Esophagus muscularis mucosa (tissue), 4 donors: Measurements from ENCODE around the gene CDK5RAP2. TPM values are rescaled to one million over a fixed set of nuclear protein-coding genes. Genes with fewer than 3 reads are reported as not detected.
"Not testable (repeated sequence)": the region's sequence is repeated elsewhere in the genome, so short reads cannot be mapped to it uniquely, and the experiment has no call there.

Source experiments
- DNase-seq: peaks from one replicate; pipeline ENCODE4 v3.0.0-alpha.2; 2017; ENCODE audit errors: extremely low spot score
- H3K27ac ChIP-seq, 4 donors: fragments of 200-600 bp; sonication (generic); replicated peaks in 1 of 4; 1 replicate in 3 of 4; 2 replicates in 1 of 4; pipeline ENCODE4 v1.5.1; 2016 to 2019; ENCODE audit warnings: mild to moderate bottlenecking in 1 of 4
- H3K27me3 ChIP-seq, 4 donors: fragments of 200-600 bp; sonication (generic); one replicate each; pipeline versions ENCODE4 v1.5.1 to v1.6.0; 2016 to 2019
- H3K36me3 ChIP-seq, 4 donors: fragments of 200-600 bp; sonication (generic); one replicate each; pipeline ENCODE4 v1.5.1; 2016 to 2019
- H3K4me1 ChIP-seq, 4 donors: fragments of 200-600 bp; sonication (generic); one replicate each; pipeline ENCODE4 v1.5.1; 2016 to 2019
- H3K4me3 ChIP-seq, 4 donors: fragments of 200-600 bp; sonication (generic); 1 replicate in 2 of 4; 2 replicates in 2 of 4; pipeline ENCODE4 v1.5.1; 2016 to 2019; ENCODE audit warnings: mild to moderate bottlenecking in 4 of 4, moderate library complexity in 1 of 4
- H3K9me3 ChIP-seq, 4 donors: fragments of 200-600 bp; sonication (generic); 1 replicate in 3 of 4; 2 replicates in 1 of 4; pipeline ENCODE4 v1.5.1; 2016 to 2019
- CTCF ChIP-seq, 3 experiments: fragments of 200-600 bp in 2 of 3; fragments of 450-650 bp in 1 of 3; sonication (generic) in 2 of 3; IDR thresholded peaks; one replicate each; pipeline ENCODE4 v1.5.1; 2017 to 2019; ENCODE audit warnings: antibody characterized with exemption in 3 of 3, mild to moderate bottlenecking in 2 of 3, moderate library complexity in 1 of 3
- EP300 ChIP-seq: sonication (generic); formaldehyde crosslinking; IDR thresholded peaks from one replicate; pipeline ENCODE4 v1.6.1; 2017; ENCODE audit warnings: antibody characterized with exemption
- POLR2A ChIP-seq: fragments of 450-650 bp; IDR thresholded peaks from one replicate; pipeline ENCODE4 v1.6.1; 2017; ENCODE audit warnings: antibody characterized with exemption, moderate library complexity, mild to moderate bottlenecking, low read depth
- POLR2AphosphoS5 ChIP-seq, 2 donors: sonication (generic); formaldehyde crosslinking; IDR thresholded peaks; one replicate each; pipeline ENCODE4 v1.6.1; 2017; ENCODE audit warnings: antibody characterized with exemption in 2 of 2
- WGBS: methylation state at CpG from one replicate; pipeline ENCODE4 v1.1.5; 2018; 5-methylcytosine and 5-hydroxymethylcytosine counted together
- intact Hi-C: fragments of 100-400 bp; cut with DNase I; formaldehyde crosslinking; loops from one replicate; pipeline ENCODE4 v1.15.1; 2023
- total RNA-seq, 4 donors: library from RNA; depleted of rRNA; stranded (reverse); fragments of >200 nt; gene quantifications; one replicate each; pipeline versions ENCODE4 v1.1.0 to v1.2.1, GENCODE V29; 2016

The CDK5RAP2 gene
- total RNA-seq, 4 donors from 2014 or later, result 34.6 to 38.6 (median 36.7) TPM

DNA sequence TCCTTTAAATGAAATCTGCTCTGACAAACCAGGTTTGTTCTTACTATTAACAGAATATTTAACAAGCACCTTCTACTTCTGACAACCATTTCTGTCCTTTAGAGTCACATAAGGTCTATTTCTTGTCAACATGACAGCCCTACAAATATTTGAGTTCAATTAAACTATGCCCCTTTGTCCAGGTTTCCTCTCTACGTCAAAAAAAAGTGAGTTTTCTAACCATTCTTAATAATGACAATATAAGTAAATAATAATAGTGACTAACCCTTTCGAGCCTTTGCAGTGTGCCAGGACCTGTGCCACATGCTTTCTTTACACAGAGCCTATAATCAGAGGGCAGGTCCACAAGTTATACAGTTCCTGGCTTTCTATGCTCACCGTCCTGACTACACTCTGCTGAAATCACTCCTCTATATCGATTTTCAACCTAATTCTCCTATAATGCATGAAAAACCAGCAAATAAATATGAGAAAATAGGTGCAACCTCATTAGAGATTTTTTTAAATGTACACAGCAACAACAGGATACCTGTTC, 115.0 kb downstream of the CDK5RAP2 start:
- H3K36me3 ChIP-seq, result peaks cover 5 to 64% (median 27%) of the 10 kb centered on the region in 4 donors
- H3K27me3 ChIP-seq, result no peaks in the 10 kb centered on the region
- H3K4me1 ChIP-seq, result peaks cover 0 to 12% (median 0%) of the 10 kb centered on the region in 4 donors
- whole genome bisulfite sequencing, result 79% methylated on average over 4 of the region's 4 CpGs
- H3K9me3 ChIP-seq, result no peaks in the 10 kb centered on the region
- no peak for DNase-seq
- no peak overlapping the region for H3K4me3 ChIP-seq
- intact Hi-C loops, result no loop called here
- no peak overlapping the region for H3K27ac ChIP-seq
- TF ChIP-seq POLR2A (no peak), CTCF (IDR thresholded peaks at IDR 0.05) (no peak), EP300 (no peak), POLR2AphosphoS5 (IDR thresholded peaks at IDR 0.05) (no peak)

GRCh38 chr9:120464176-120464886, 115.6 kb downstream of the CDK5RAP2 start:
- H3K36me3 ChIP-seq, result peaks cover 5 to 65% (median 25%) of the 10 kb centered on the region in 4 donors
- DNase-seq, result no peak
- H3K4me1 ChIP-seq, result peaks cover 0 to 12% (median 0%) of the 10 kb centered on the region in 4 donors
- intact Hi-C loops, result no loop called here
- TF ChIP-seq CTCF (IDR thresholded peaks at IDR 0.05), result no peak
- no peak for TF ChIP-seq EP300
- TF ChIP-seq POLR2A, result no peak
- no peak for TF ChIP-seq POLR2AphosphoS5 (IDR thresholded peaks at IDR 0.05)
- peak overlapping the region in 2 of 4 donors; percentile 23 to 32 for H3K27ac ChIP-seq
- H3K9me3 ChIP-seq, result no peaks in the 10 kb centered on the region
- H3K27me3 ChIP-seq, result no peaks in the 10 kb centered on the region
- 56% methylated on average over 6 of the region's 6 CpGs for WGBS
- H3K4me3 ChIP-seq, result no peak overlapping the region

DNA sequence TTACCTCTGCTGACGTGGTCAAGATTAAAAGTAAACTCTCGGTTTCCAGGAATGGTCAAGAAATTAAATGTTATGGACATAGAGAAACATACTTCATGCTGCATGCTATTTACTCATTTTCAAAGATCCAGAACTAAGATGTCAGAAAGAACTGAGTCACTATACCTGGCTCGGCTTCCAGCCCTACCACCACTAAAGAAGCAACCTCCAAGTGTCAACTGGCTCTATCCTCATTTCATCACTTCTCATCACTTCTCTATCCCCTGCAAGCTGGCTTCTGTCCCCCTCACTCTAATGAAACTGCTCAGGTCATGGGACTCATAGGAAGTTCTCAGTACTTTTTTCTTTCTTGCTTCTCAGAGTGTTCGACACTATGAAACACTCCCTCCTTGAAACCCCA, 116.2 kb downstream of the CDK5RAP2 start:
- TF ChIP-seq EP300 (no peak), CTCF (IDR thresholded peaks at IDR 0.05) (no peak), POLR2AphosphoS5 (IDR thresholded peaks at IDR 0.05) (no peak), POLR2A (no peak)
- 59% methylated on average over 4 of the region's 4 CpGs for WGBS
- Histone ChIP-seq H3K9me3 (no peaks in the 10 kb centered on the region), H3K4me3 (no peak overlapping the region), H3K27me3 (no peaks in the 10 kb centered on the region), H3K27ac (peak overlapping the region in 2 of 4 donors; percentile 23 to 32), H3K36me3 (peaks cover 5 to 61% (median 26%) of the 10 kb centered on the region in 4 donors), H3K4me1 (peaks cover 0 to 12% (median 0%) of the 10 kb centered on the region in 4 donors)
- intact Hi-C loops, result no loop called here
- no peak for DNase-seq

DNA sequence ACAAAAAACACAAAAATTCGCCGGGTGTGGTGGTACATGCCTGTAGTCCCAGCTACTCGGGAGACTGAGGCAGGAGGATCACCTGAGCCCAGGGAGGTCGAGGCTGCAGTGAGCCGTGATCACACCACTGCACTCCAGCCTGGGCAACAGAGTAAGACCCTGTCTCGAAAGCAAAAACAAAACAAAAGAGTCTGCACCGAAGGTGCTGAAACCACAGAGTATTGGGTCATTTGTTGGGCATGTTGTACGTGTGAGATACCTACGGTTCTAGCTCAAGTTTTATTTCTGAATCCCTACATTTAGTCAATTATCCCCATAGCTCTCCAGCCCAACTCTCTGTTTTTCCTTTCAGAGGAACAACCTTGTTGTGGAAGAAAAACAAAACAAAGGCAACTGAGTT, 118.3 kb downstream of the CDK5RAP2 start:
- peaks cover 13 to 61% (median 32%) of the 10 kb centered on the region in 4 donors for H3K36me3 ChIP-seq
- WGBS, result 96% methylated on average over 7 of the region's 9 CpGs
- intact Hi-C loops, result not testable (repeated sequence)

DNA sequence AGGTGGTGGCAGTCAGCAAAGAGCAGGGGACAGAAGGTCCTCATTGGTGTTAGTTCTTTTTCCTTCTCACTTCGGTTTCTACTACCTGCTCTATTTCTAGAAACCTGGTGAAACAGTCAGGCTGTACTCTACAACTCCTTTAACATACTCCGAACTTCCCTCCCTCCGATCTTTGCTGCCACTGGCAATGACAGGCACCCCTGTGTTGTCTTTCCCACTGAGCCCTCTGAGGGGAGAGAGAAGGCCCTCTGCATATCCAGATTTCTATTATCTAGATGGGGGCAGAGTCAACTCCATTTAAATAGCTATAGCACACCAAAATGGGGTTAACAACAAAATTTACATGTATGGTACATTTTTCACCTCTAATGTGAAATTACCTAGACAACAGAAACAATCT, 123.7 kb downstream of the CDK5RAP2 start:
- DNase-seq, result no peak
- TF ChIP-seq POLR2A (no peak), EP300 (no peak), POLR2AphosphoS5 (IDR thresholded peaks at IDR 0.05) (no peak), CTCF (IDR thresholded peaks at IDR 0.05) (no peak)
- H3K9me3 ChIP-seq, result peaks cover 0 to 5% (median 1%) of the 10 kb centered on the region in 4 donors
- intact Hi-C loops, result no loop called here
- H3K4me1 ChIP-seq, result no peaks in the 10 kb centered on the region
- H3K27ac ChIP-seq, result no peak overlapping the region
- 95% methylated on average over 3 of the region's 3 CpGs for WGBS
- H3K36me3 ChIP-seq, result peaks cover 30 to 82% (median 60%) of the 10 kb centered on the region in 4 donors
- H3K27me3 ChIP-seq, result no peaks in the 10 kb centered on the region
- no peak overlapping the region for H3K4me3 ChIP-seq

More for the DNA sequence above, 118.3 kb downstream of the CDK5RAP2 start:
- peaks cover 0 to 12% (median 0%) of the 10 kb centered on the region in 4 donors for H3K4me1 ChIP-seq
- H3K27ac ChIP-seq, DNase-seq, H3K9me3 ChIP-seq, H3K4me3 ChIP-seq, H3K27me3 ChIP-seq: not testable (repeated sequence)
